Stomach (tissue), 4 donors: ENCODE data around the gene TBX5.

ENCODE experiments used
- EP300 ChIP-seq: sonication (generic); formaldehyde crosslinking; IDR thresholded peaks from one replicate; pipeline ENCODE4 v1.6.1; 2017; ENCODE audit warnings: antibody characterized with exemption
- POLR2A ChIP-seq, 4 donors: fragments of 450-650 bp; IDR thresholded peaks; one replicate each; pipeline ENCODE4 v1.6.1; 2016; ENCODE audit warnings: antibody characterized with exemption in 4 of 4, control low read depth in 2 of 4, mild to moderate bottlenecking in 1 of 4, moderate library complexity in 1 of 4
- TF ChIP-seq, protein P1 (sequence below), 7 experiments: fragments of 450-650 bp in 4 of 7; fragments of 200-600 bp in 3 of 7; sonication (generic) in 3 of 7; IDR thresholded peaks; one replicate each; pipeline ENCODE4 v1.5.1; 2016 to 2019; ENCODE audit warnings: antibody characterized with exemption in 7 of 7, control low read depth in 2 of 7, mild to moderate bottlenecking in 1 of 7

DNA sequence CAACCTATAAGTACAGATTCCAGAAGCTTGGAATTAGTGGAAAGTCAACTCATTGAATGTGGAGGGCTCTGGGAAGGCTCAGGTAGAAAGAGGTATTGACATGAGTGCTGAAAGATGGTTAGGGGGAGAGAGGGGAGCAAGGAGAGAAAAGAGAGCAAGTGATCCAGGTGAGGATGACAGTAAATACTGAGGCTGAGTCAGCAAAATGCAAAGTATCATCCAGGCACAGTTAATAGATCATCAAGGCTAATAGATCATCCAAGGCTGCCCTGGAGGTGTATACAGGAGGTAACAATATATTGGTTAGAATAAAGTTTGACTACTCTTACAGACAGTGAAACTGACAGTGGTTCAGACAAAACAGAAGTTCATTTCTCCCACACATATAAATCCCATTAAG is 100.5 kb downstream of the TBX5 start:
- TF ChIP-seq POLR2A (IDR thresholded peaks at IDR 0.05), result no peak
- TF ChIP-seq EP300, result no peak
- TF ChIP-seq, protein P1, sequence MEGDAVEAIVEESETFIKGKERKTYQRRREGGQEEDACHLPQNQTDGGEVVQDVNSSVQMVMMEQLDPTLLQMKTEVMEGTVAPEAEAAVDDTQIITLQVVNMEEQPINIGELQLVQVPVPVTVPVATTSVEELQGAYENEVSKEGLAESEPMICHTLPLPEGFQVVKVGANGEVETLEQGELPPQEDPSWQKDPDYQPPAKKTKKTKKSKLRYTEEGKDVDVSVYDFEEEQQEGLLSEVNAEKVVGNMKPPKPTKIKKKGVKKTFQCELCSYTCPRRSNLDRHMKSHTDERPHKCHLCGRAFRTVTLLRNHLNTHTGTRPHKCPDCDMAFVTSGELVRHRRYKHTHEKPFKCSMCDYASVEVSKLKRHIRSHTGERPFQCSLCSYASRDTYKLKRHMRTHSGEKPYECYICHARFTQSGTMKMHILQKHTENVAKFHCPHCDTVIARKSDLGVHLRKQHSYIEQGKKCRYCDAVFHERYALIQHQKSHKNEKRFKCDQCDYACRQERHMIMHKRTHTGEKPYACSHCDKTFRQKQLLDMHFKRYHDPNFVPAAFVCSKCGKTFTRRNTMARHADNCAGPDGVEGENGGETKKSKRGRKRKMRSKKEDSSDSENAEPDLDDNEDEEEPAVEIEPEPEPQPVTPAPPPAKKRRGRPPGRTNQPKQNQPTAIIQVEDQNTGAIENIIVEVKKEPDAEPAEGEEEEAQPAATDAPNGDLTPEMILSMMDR (IDR thresholded peaks at IDR 0.05), result no peak
